Subcutaneous adipose tissue (tissue), 4 donors: ENCODE results near the gene SEL1L3. TPM values are rescaled to one million over a fixed set of nuclear protein-coding genes. Genes with fewer than 3 reads are reported as not detected.

Experiments
- CTCF ChIP-seq: fragments of 450-650 bp; IDR thresholded peaks from one replicate; pipeline ENCODE4 v1.5.1; 2016; ENCODE audit warnings: low read depth, mild to moderate bottlenecking, control low read depth, antibody characterized with exemption, moderate library complexity
- total RNA-seq, 4 donors: library from RNA; depleted of rRNA; stranded (reverse); fragments of >200 nt; gene quantifications; one replicate each; pipeline ENCODE4 v1.1.0, GENCODE V29; 2016

The SEL1L3 gene
- total RNA-seq, 4 donors from 2014 or later, result 6.2 to 49.6 (median 19.0) TPM

DNA sequence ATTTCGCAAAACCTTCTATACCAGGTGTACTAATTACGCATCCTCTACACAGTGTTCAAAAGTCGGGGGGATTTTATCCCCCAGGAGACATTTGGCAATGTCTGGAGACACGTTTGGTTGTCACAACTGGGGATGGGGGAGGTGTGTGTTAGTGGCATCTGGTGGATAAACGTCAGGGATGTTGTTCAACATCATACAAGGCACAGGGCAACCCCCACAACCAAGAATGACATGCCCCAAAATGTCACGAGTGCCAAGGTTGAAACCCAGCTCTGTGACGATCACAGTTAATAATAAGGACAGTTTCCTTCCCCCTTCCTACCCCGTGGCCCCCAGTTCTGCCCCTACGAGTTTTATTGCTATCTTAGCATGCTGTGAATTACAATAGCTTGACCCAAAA lies 15.9 kb upstream of the SEL1L3 start:
- no peak for TF ChIP-seq CTCF

- TF ChIP-seq CTCF, result no peak
These were observed 12.5 kb upstream of the SEL1L3 start for GRCh38 chr4:25875281-25875745.

GRCh38 chr4:25874655-25875054 lies 11.9 kb upstream of the SEL1L3 start:
- TF ChIP-seq CTCF, result no peak

- no peak for TF ChIP-seq CTCF
These were observed 10.9 kb upstream of the SEL1L3 start for GRCh38 chr4:25873632-25874129.

- TF ChIP-seq CTCF, result no peak
These were observed 10.3 kb upstream of the SEL1L3 start for GRCh38 chr4:25872851-25873631.

DNA sequence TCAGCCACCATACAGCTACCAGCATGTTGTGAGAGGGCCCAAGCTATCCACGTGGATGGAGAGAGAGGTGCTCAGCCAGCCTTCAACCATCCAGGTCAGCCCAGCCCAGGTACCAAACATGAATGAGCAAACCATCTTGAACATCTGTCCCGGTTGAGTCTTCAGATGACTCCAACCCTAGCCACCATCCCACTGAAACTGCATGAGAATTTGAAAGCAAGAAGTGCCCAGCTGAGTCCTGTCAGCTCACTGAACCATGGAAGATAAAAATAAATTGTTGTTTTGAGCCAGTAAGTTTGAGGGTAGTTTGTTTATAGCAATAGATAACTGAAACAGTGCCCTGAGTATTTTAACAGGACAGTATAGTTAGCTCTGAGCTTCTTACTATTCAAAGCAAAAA lies 7.3 kb upstream of the SEL1L3 start:
- no peak for TF ChIP-seq CTCF

DNA sequence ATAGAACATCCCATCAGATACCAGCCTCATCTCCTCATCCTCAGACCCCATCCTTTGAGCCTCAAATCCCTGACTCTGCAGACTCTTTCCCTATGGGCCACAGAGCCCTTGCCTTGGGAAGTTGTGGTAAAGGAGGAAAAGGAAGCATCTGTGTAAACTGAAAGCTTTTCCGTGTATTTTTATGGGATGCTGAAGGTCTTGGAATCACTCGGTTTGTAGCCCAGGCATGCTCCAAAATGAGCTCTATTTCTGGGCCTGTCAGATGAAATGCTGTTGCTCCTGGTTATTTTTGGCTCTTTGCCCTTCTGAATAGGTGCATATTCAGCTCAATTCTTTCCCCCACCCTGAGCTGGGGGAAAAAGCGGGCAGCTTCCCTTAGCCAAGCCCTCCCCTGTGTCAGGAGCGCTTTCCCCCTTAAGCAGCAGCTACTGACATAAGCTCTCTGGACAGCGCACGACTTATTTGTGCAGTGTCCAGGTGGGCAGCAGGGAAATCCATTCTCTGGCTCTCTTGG lies 5.0 kb upstream of the SEL1L3 start:
- no peak for TF ChIP-seq CTCF
